Activated CD4-positive, alpha-beta T cell treated with anti-CD3 and anti-CD28 coated beads, Interleukin-2, amount 10 ng/mL, durations not matched to agents 7 days and 5 days (primary cell): Measurements from ENCODE around the gene SUZ12. TPM values are rescaled to one million over a fixed set of nuclear protein-coding genes. Genes with fewer than 3 reads are reported as not detected.
"Not testable (repeated sequence)": the region's sequence is repeated elsewhere in the genome, so short reads cannot be mapped to it uniquely, and the experiment has no call there.

Experiments used
- CTCF ChIA-PET: fragments of 350-600 bp; sonication (Branson Sonifier 250); formaldehyde crosslinking; loops from one replicate; lab custom pipeline; 2021; ENCODE audit warnings: antibody characterized with exemption; lab: Charles Lee
- POLR2A ChIA-PET: fragments of 350-600 bp; sonication (Branson Sonifier 250); formaldehyde crosslinking; loops from one replicate; lab custom pipeline; 2021; ENCODE audit warnings: antibody characterized with exemption; lab: Charles Lee
- DNase-seq: peaks from one replicate; pipeline ENCODE4 v3.0.0-alpha.2; 2020
- H3K27ac Mint-ChIP-seq: one replicate; pipeline ENCODE4 v1.8.0; 2021; ENCODE audit warnings: mild to moderate bottlenecking, moderate library complexity, mixed read lengths
- H3K27me3 Mint-ChIP-seq: one replicate; pipeline ENCODE4 v1.8.0; 2021; ENCODE audit warnings: mixed read lengths
- H3K36me3 Mint-ChIP-seq: one replicate; pipeline ENCODE4 v1.8.0; 2021; ENCODE audit warnings: low read depth, mixed read lengths
- H3K4me1 Mint-ChIP-seq: one replicate; pipeline ENCODE4 v1.8.0; 2021; ENCODE audit warnings: mixed read lengths
- H3K4me3 Mint-ChIP-seq: one replicate; pipeline ENCODE4 v1.8.0; 2021; ENCODE audit warnings: mild to moderate bottlenecking, moderate library complexity, mixed read lengths
- H3K9me3 Mint-ChIP-seq: one replicate; pipeline ENCODE4 v1.8.0; 2021; ENCODE audit warnings: mixed read lengths
- total RNA-seq, 2 experiments: library from RNA; stranded (reverse); gene quantifications; one replicate each; pipeline ENCODE4 v1.2.3, GENCODE V29; 2021

Gene SUZ12
- total RNA-seq, result 10 to 100 TPM; 58.2 to 69.5 TPM

DNA sequence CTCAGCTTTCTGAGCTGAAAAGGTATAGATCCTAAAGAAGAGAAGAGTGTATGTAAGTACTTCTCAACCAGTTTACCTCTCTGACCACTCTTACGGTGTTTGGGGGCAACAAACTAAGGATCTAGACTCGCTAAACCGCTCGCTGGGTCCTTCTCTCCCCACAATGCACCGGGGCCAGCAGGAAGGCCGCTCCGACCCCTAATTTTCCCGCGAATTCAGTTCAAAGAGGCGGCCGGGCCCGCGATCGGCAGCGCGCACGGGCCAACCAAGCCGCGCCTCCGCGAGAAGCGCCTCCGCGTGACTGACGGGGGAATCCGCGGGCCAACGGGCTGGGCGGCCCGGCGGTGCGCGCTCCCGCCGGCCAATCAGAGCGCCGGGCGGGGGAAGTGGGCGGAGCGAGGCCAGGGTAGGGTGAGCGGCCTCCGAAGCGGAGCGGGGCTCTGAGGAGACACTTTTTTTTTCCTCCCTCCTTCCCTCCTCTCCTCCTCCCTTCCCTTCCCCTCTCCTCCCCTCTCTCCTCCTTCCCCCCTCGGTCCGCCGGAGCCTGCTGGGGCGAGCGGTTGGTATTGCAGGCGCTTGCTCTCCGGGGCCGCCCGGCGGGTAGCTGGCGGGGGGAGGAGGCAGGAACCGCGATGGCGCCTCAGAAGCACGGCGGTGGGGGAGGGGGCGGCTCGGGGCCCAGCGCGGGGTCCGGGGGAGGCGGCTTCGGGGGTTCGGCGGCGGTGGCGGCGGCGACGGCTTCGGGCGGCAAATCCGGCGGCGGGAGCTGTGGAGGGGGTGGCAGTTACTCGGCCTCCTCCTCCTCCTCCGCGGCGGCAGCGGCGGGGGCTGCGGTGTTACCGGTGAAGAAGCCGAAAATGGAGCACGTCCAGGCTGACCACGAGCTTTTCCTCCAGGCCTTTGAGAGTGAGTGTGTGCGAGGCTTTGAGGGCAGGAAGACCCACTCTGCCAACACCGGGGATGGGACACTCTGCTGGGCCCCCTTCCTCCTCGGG lies at the start of gene SUZ12:
Gene SUZ12 (plus strand): TSS at position 393 of the 995 bp plus-strand sequence. CDS start 240 bp downstream, at position 633.
- POLR2A ChIA-PET, result not testable (repeated sequence)
- CTCF ChIA-PET, result interaction anchor here (0.6 to 0.8 kb wide), 2 partner anchors 33 to 36 kb away, joined by 3 to 4 read pairs; partner anchors contain the start of gene UTP6
- DNase-seq, result peak; percentile 86

GRCh38 chr17:31888124-31888523 lies 48.7 kb upstream of the SUZ12 start:
- no peak overlapping the region for H3K4me3 Mint-ChIP-seq

More for the DNA sequence above, at the start of gene SUZ12:
- Mint-ChIP-seq H3K4me1 (peaks cover 27% of the 10 kb centered on the region), H3K4me3 (peak within 1 kb of the TSS; percentile 85), H3K36me3 (peaks cover 12% of the 10 kb centered on the region), H3K27ac (peak within 1 kb of the TSS; percentile 90)
- H3K27me3 Mint-ChIP-seq, H3K9me3 Mint-ChIP-seq: not testable (repeated sequence)

GRCh38 chr17:31900877-31901276 lies 35.9 kb upstream of the SUZ12 start:
- Mint-ChIP-seq H3K27me3 (no peaks in the 10 kb centered on the region), H3K36me3 (peaks cover 12% of the 10 kb centered on the region), H3K4me1 (peaks cover 22% of the 10 kb centered on the region), H3K4me3 (no peak overlapping the region), H3K9me3 (no peaks in the 10 kb centered on the region), H3K27ac (no peak overlapping the region)
- POLR2A ChIA-PET, result no interaction called here
- peak; percentile 10 for DNase-seq
- CTCF ChIA-PET, result interaction anchor here (0.6 to 1.5 kb wide), 15 partner anchors 9 to 978 kb away, joined by 3 to 5 read pairs (median 3); no protein-coding TSS in a partner anchor

More at GRCh38 chr17:31888124-31888523, 48.7 kb upstream of the SUZ12 start:
- ChIA-PET POLR2A (interaction anchor here (0.7 kb wide), 1 partner anchor 338 kb away, joined by 4 read pairs; no protein-coding TSS in a partner anchor), CTCF (interaction anchor here (1.0 kb wide), 1 partner anchor 13 kb away, joined by 3 read pairs; the partner anchor contains the start of gene UTP6)
- Mint-ChIP-seq H3K9me3 (no peaks in the 10 kb centered on the region), H3K36me3 (peaks cover 51% of the 10 kb centered on the region), H3K27ac (peak overlapping the region; percentile 60), H3K27me3 (no peaks in the 10 kb centered on the region), H3K4me1 (peaks cover 8% of the 10 kb centered on the region)
- no peak for DNase-seq

DNA sequence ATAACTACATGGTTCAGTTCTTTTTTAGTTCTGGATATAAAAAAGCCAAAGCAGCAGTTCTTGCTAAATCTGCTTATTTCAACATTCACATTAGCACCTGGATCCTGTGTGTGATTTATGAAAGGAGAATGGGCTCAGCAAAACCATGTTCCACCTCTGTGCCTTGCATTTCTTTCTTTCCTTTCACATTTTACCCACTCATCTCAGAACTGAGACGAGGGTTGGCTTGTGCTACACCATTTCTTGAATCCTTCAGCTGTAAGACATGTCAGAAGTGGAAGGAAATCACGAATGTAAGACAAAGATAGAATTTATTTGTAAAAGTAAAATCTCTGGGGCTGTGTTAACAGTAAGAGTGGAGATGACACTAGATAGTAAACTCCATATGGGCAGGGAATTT lies 34.1 kb upstream of the SUZ12 start:
- DNase-seq, result no peak
- Mint-ChIP-seq H3K9me3 (no peaks in the 10 kb centered on the region), H3K36me3 (peaks cover 4% of the 10 kb centered on the region), H3K27ac (peak overlapping the region; percentile 27), H3K4me3 (no peak overlapping the region), H3K27me3 (peaks cover 5% of the 10 kb centered on the region), H3K4me1 (peaks cover 21% of the 10 kb centered on the region)
- ChIA-PET CTCF (interaction anchor here (1.4 kb wide), 1 partner anchor 8 kb away, joined by 9 read pairs; no protein-coding TSS in a partner anchor), POLR2A (interaction anchor here (0.6 kb wide), 1 partner anchor 392 kb away, joined by 3 read pairs; no protein-coding TSS in a partner anchor)

DNA sequence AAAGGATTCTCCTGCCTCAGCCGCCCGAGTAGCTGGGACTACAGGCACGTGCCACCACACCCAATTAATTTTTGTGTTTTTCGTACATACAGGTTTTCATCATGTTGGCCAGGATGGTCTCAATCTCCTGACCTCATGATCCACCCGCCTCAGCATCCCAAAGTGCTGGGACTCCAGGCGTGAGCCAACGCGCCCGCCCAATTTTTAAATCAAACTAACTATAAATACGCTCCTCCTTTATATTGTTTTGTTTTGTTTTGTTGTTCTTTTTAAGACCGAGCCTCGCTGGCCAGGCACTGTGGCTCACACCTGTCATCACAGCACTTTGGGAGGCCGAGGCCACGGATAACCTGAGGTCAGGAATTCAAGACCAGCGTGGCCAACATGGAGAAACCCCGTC lies 33.4 kb upstream of the SUZ12 start:
- Mint-ChIP-seq H3K4me1 (peaks cover 19% of the 10 kb centered on the region), H3K9me3 (no peaks in the 10 kb centered on the region), H3K4me3 (no peak overlapping the region), H3K36me3 (no peaks in the 10 kb centered on the region), H3K27me3 (peaks cover 10% of the 10 kb centered on the region), H3K27ac (no peak overlapping the region)
- ChIA-PET POLR2A (interaction anchor here (0.6 kb wide), 1 partner anchor 393 kb away, joined by 3 read pairs; no protein-coding TSS in a partner anchor), CTCF (interaction anchor here (0.8 to 1.4 kb wide), 3 partner anchors 8 to 33 kb away, joined by 3 to 9 read pairs (median 3); no protein-coding TSS in a partner anchor)
- DNase-seq, result no peak

GRCh38 chr17:31907342-31907962 lies 29.4 kb upstream of the SUZ12 start:
- CTCF ChIA-PET, result interaction anchor here (0.6 kb wide), 2 partner anchors 20 to 1843 kb away, joined by 3 read pairs; no protein-coding TSS in a partner anchor
- POLR2A ChIA-PET, result no interaction called here
- Mint-ChIP-seq H3K4me3 (no peak overlapping the region), H3K4me1 (peaks cover 13% of the 10 kb centered on the region), H3K36me3 (no peaks in the 10 kb centered on the region), H3K27me3 (peaks cover 19% of the 10 kb centered on the region), H3K9me3 (no peaks in the 10 kb centered on the region), H3K27ac (no peak overlapping the region)
- DNase-seq, result no peak

DNA sequence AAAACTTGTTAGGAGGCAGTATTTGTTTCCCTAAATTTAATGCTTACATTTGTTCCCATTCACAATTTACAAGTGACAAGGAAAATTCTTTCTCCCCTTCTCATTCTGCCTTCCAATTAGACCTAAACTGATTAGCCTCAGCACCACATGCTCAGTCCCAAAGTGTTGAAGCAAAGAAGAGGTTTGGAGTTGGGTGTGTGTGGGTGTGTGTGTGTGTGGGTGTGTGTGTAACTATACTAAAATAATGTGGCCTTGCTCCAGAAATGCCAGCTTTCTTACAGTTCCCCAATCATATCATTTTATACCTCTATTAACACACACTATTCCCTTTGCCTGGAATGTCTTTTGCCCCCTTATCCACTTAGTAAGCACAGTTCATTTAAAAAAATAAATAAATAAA lies 28.4 kb upstream of the SUZ12 start:
- H3K27me3 Mint-ChIP-seq, result peaks cover 19% of the 10 kb centered on the region
- ChIA-PET CTCF (no interaction called here), POLR2A (no interaction called here)
- no peak overlapping the region for H3K27ac Mint-ChIP-seq
- H3K4me3 Mint-ChIP-seq, result no peak overlapping the region
- no peaks in the 10 kb centered on the region for H3K9me3 Mint-ChIP-seq
- DNase-seq, result no peak
- peaks cover 11% of the 10 kb centered on the region for H3K4me1 Mint-ChIP-seq
- H3K36me3 Mint-ChIP-seq, result no peaks in the 10 kb centered on the region

DNA sequence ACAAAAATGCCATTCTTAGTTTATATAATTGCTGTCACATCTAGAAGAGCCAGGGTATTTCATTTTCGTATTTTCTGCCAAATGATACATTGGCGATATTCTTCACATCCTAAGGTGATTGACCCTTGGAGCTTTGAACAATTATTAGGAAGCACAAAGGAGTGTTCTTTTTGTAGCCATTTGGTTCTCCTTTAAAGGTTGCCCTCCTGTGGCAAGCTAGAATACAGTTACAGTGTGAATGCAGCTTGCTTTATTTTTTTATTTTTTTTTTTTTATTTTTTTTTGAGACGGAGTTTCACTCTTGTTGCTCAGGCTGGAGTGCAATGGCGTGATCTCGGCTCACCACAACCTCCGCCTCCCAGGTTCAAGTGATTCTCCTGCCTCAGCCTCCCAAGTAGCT lies 24.1 kb upstream of the SUZ12 start:
- H3K9me3 Mint-ChIP-seq, H3K27ac Mint-ChIP-seq, H3K36me3 Mint-ChIP-seq, POLR2A ChIA-PET, H3K4me3 Mint-ChIP-seq, DNase-seq: not testable (repeated sequence)
- H3K4me1 Mint-ChIP-seq, result peaks cover 17% of the 10 kb centered on the region
- CTCF ChIA-PET, result interaction anchor here (1.6 kb wide), 1 partner anchor 22 kb away, joined by 3 read pairs; no protein-coding TSS in a partner anchor
- peaks cover 21% of the 10 kb centered on the region for H3K27me3 Mint-ChIP-seq

GRCh38 chr17:31915456-31916100 lies 21.2 kb upstream of the SUZ12 start:
- Mint-ChIP-seq H3K27ac (no peak overlapping the region), H3K4me1 (peaks cover 22% of the 10 kb centered on the region), H3K9me3 (no peaks in the 10 kb centered on the region), H3K36me3 (no peaks in the 10 kb centered on the region), H3K4me3 (no peak overlapping the region), H3K27me3 (peaks cover 22% of the 10 kb centered on the region)
- CTCF ChIA-PET, result interaction anchor here (0.6 to 1.1 kb wide), 2 partner anchors 14 to 239 kb away, joined by 3 to 4 read pairs; partner anchors contain the start of gene UTP6
- POLR2A ChIA-PET, result no interaction called here
- DNase-seq, result no peak

DNA sequence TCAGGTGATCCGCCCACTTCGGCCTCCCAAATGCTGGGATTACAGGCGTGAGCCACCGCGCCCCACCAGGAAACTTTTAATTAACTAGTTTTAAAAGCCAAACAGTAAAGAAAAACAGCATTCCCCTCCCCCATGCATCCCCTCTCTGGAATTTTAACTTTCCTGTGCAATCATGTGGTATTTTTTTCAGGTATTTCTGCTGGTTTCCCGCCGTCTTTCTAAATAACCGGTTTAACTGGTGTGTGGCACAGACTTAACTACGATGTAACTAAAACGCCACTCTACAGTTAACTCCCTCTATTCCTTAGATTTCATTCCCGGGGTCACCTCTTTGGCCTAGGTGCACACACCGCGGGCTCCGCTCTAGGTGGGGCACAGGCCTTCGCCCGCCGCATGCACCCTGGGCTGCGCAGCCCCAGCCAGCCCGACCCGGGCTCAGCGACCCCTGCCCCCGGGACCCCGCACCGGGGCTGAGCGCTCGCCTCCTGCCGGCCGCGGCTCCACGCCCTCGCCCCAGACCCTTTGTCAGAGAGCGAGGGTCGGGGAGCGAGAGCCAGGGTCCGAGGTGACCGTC lies 20.2 kb upstream of the SUZ12 start:
- ChIA-PET CTCF (interaction anchor here (0.6 kb wide), 1 partner anchor 238 kb away, joined by 4 read pairs; no protein-coding TSS in a partner anchor), POLR2A (no interaction called here)
- DNase-seq, result no peak
- Mint-ChIP-seq H3K9me3 (no peaks in the 10 kb centered on the region), H3K27ac (no peak overlapping the region), H3K36me3 (no peaks in the 10 kb centered on the region), H3K4me1 (peaks cover 22% of the 10 kb centered on the region), H3K4me3 (no peak overlapping the region), H3K27me3 (peaks cover 22% of the 10 kb centered on the region)

- DNase-seq, result no peak
- ChIA-PET CTCF (no interaction called here), POLR2A (no interaction called here)
These were observed 19.7 kb upstream of the SUZ12 start for GRCh38 chr17:31917065-31917529.

More at GRCh38 chr17:31917065-31917529, 19.7 kb upstream of the SUZ12 start:
- Mint-ChIP-seq H3K4me1 (peaks cover 21% of the 10 kb centered on the region), H3K27ac (no peak overlapping the region), H3K4me3 (no peak overlapping the region), H3K9me3 (no peaks in the 10 kb centered on the region), H3K27me3 (peaks cover 18% of the 10 kb centered on the region), H3K36me3 (no peaks in the 10 kb centered on the region)
